GM12801 (cell line): ENCODE measurements around the gene CSF3R.

Source experiments
- CTCF ChIP-seq: IDR thresholded peaks from one replicate; pipeline ENCODE4 v1.5.1; 2011; ENCODE audit warnings: control low read depth; ENCODE audit not compliant: insufficient read length; ENCODE audit errors: extremely low read depth

Gene CSF3R

DNA sequence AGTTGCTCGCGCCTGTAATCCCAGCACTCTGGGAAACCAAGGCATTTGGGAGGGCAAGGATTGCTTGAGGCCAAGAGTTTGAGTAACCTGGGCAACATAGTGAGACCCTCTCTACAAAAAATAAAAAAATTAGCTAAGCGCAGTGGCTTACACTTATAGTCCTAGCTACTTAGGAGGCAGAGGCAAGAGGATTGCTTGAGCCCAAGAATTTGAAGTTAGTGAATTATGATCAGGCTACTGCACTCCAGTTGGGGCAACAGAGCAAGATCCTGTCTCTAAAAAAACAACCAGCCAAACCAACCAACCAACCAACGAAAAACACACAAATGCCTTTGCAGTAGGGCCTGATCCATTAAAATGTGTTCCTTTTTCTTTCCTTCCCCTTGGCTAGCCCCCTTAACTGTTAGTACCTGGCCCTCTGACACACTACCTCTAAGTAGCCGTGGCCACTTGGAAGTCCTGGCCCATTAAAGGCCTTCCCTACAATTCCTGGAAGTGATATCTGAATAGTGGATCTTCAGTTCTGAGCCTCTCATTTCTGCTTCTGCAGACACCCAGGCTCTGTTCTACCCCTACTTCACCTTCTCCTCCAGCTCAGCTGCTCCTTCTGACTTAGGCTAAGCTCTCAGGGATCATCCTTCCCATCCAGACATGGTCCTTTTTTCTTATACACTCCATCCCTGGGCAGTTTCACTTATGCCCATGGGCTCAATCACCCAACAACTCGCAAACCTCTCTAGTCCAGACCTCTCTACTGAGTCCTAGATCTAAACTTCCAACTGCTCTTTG, 28.9 kb downstream of the CSF3R start:
- no peak for TF ChIP-seq CTCF

GRCh38 chr1:36453051-36453450, 29.7 kb downstream of the CSF3R start:
- no peak for TF ChIP-seq CTCF

DNA sequence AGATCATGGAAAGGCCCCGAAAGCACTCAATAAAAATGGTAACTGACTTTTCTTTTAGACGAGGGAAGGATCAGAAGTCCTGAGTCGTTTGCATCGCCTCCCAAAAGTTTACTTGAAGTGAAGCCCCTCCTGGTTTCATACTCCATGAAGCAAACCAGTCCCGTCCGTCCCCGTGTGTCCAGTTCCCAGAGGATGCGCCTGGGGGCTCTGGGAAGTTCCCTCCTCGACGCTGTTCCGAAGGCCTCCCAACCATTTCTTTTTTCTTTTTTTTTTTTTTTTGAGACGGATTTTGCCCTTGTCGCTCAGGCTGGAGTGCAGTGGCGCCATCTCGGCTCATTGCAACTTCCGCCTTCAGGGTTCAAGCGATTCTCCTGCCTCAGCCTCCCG, 31.8 kb downstream of the CSF3R start:
- no peak for TF ChIP-seq CTCF

- no peak for TF ChIP-seq CTCF
Measured at GRCh38 chr1:36450270-36450918, 32.3 kb downstream of the CSF3R start, which contains the start of gene OSCP1. OSCP1 (minus strand) TSS chr1:36450451; CDS start chr1:36450369, 82 bp downstream.

DNA sequence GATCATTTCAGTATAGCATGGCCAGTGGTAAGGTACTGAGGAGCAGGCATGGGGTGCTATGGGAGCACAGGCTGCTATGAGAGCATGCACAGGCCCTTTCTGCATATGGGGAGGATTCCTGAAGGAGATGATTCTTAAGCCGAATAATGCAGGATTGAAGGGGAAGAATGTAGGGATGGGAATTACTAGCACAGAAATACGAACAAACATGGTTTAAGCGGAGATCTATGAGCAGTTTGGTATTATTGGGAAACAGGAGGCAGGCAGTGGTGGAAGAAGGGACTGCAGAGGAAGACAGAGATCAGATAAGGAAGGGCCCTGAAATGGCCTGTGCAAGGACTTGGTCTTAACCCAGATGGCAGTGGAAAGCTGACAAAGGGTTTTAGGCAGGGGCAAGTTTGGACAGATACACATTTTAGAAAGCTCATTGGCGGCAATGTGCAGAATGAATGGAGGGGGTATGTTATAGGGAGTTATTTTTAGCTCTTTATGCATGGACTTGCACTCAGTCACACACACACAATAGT, 34.1 kb downstream of the CSF3R start:
- TF ChIP-seq CTCF: no peak

- TF ChIP-seq CTCF: no peak
Measured at GRCh38 chr1:36447450-36447849, 35.3 kb downstream of the CSF3R start.

GRCh38 chr1:36446746-36447145, 36.0 kb downstream of the CSF3R start:
- no peak for TF ChIP-seq CTCF
